GM12892 (cell line): Measurements from ENCODE around the gene ADGRB3.

ENCODE experiments used
- DNase-seq: peaks from one replicate; pipeline ENCODE4 v3.0.0; 2011; ENCODE audit not compliant: insufficient read length
- FAIRE-seq: peaks from 2 replicates; lab custom pipeline; 2011; peaks lifted over from hg19 to GRCh38; lab: Jason Lieb, UNC
- POLR2A ChIP-seq: IDR thresholded peaks from 2 replicates; pipeline ENCODE4 v1.6.1; 2011; ENCODE audit warnings: low read depth, low read length, control low read depth
- POLR2AphosphoS5 ChIP-seq: IDR thresholded peaks from 2 replicates; pipeline ENCODE4 v1.6.1; 2011; ENCODE audit warnings: low read depth, low read length, control low read depth
- TAF1 ChIP-seq: IDR thresholded peaks from 2 replicates; pipeline ENCODE4 v1.6.1; 2011; ENCODE audit warnings: low read depth, mild to moderate bottlenecking, control low read depth, low read length, borderline replicate concordance

The ADGRB3 gene

GRCh38 chr6:69019832-69020231 lies 384.8 kb downstream of the ADGRB3 start:
- no peak for DNase-seq
- TF ChIP-seq TAF1 (no peak), POLR2A (no peak), POLR2AphosphoS5 (no peak)
- no peak for FAIRE-seq

GRCh38 chr6:69022993-69023392 lies 387.9 kb downstream of the ADGRB3 start:
- TF ChIP-seq TAF1 (no peak), POLR2AphosphoS5 (no peak), POLR2A (no peak)
- DNase-seq: no peak
- no peak for FAIRE-seq

- FAIRE-seq (no peak), DNase-seq (no peak)
- TF ChIP-seq TAF1: no peak
- TF ChIP-seq POLR2A: no peak
- TF ChIP-seq POLR2AphosphoS5: no peak
Measured at GRCh38 chr6:69026243-69026642, 391.2 kb downstream of the ADGRB3 start.

- DNase-seq: no peak
- FAIRE-seq: no peak
- TF ChIP-seq POLR2A (no peak), POLR2AphosphoS5 (no peak), TAF1 (no peak)
Measured at GRCh38 chr6:69026715-69027114, 391.6 kb downstream of the ADGRB3 start.

GRCh38 chr6:69027861-69028260 lies 392.8 kb downstream of the ADGRB3 start:
- FAIRE-seq (no peak), DNase-seq (no peak)
- TF ChIP-seq POLR2AphosphoS5 (no peak), TAF1 (no peak), POLR2A (no peak)

GRCh38 chr6:69038841-69039240 lies 403.8 kb downstream of the ADGRB3 start:
- FAIRE-seq (no peak), DNase-seq (no peak)
- no peak for TF ChIP-seq POLR2A
- no peak for TF ChIP-seq TAF1
- no peak for TF ChIP-seq POLR2AphosphoS5

GRCh38 chr6:69042297-69042696 lies 407.2 kb downstream of the ADGRB3 start:
- DNase-seq (no peak), FAIRE-seq (no peak)

GRCh38 chr6:69044534-69044933 lies 409.5 kb downstream of the ADGRB3 start:
- no peak for TF ChIP-seq POLR2AphosphoS5
- TF ChIP-seq TAF1: no peak
- TF ChIP-seq POLR2A: no peak
- DNase-seq (no peak), FAIRE-seq (no peak)

More at GRCh38 chr6:69042297-69042696, 407.2 kb downstream of the ADGRB3 start:
- no peak for TF ChIP-seq POLR2AphosphoS5
- TF ChIP-seq TAF1: no peak
- TF ChIP-seq POLR2A: no peak

GRCh38 chr6:69059413-69059812 lies 424.3 kb downstream of the ADGRB3 start:
- DNase-seq (no peak), FAIRE-seq (no peak)
- no peak for TF ChIP-seq POLR2AphosphoS5
- TF ChIP-seq POLR2A: no peak
- TF ChIP-seq TAF1: no peak

- no peak for TF ChIP-seq POLR2A
- no peak for TF ChIP-seq TAF1
- TF ChIP-seq POLR2AphosphoS5: no peak
- no peak for DNase-seq
- FAIRE-seq: no peak
Measured at GRCh38 chr6:69061066-69061465, 426.0 kb downstream of the ADGRB3 start.

- FAIRE-seq (no peak), DNase-seq (no peak)
- TF ChIP-seq TAF1 (no peak), POLR2AphosphoS5 (no peak), POLR2A (no peak)
Measured at GRCh38 chr6:69063401-69063800, 428.3 kb downstream of the ADGRB3 start.

GRCh38 chr6:69064226-69064625 lies 429.1 kb downstream of the ADGRB3 start:
- DNase-seq: no peak
- TF ChIP-seq POLR2AphosphoS5: no peak
- TF ChIP-seq POLR2A: no peak
- no peak for TF ChIP-seq TAF1
- FAIRE-seq: no peak
